ENCODE measurements around the gene HEATR1. TPM values are rescaled to one million over a fixed set of nuclear protein-coding genes. Genes with fewer than 3 reads are reported as not detected.

The HEATR1 gene
- total RNA-seq, 1 donor from 2014 or later: 34.6 TPM

DNA sequence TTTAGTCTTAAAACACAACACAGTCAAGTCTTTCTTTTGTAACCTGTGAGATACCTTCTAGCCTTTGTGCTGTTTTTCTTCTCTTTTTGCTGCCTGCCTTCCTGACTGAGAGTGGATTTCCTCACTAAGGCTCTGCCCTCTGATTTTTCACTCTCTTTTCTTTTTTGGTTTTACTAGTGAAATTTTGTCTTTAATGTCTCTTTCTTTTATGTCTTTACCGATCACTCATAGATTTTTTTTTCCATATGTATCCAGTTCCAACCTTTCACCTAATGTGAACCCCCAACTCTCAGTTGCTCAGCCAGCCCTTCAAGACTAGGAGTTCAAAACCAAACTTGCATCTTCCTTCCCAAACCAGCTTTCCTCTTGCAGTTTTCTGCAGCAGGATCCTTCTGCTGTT lies 74.0 kb downstream of the HEATR1 start:
- no peak overlapping the region for H3K27ac Mint-ChIP-seq (ENCODE audit: unreplicated experiment)
- H3K9me3 Mint-ChIP-seq (ENCODE audit: unreplicated experiment): no peaks in the 10 kb centered on the region
- TF ChIP-seq, protein P1, sequence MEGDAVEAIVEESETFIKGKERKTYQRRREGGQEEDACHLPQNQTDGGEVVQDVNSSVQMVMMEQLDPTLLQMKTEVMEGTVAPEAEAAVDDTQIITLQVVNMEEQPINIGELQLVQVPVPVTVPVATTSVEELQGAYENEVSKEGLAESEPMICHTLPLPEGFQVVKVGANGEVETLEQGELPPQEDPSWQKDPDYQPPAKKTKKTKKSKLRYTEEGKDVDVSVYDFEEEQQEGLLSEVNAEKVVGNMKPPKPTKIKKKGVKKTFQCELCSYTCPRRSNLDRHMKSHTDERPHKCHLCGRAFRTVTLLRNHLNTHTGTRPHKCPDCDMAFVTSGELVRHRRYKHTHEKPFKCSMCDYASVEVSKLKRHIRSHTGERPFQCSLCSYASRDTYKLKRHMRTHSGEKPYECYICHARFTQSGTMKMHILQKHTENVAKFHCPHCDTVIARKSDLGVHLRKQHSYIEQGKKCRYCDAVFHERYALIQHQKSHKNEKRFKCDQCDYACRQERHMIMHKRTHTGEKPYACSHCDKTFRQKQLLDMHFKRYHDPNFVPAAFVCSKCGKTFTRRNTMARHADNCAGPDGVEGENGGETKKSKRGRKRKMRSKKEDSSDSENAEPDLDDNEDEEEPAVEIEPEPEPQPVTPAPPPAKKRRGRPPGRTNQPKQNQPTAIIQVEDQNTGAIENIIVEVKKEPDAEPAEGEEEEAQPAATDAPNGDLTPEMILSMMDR (IDR thresholded peaks at IDR 0.05): no peak
- H3K4me3 Mint-ChIP-seq (ENCODE audit: unreplicated experiment): no peak overlapping the region
- H3K4me1 Mint-ChIP-seq (ENCODE audit: unreplicated experiment): peaks cover 9% of the 10 kb centered on the region
- no peaks in the 10 kb centered on the region for H3K27me3 Mint-ChIP-seq (ENCODE audit: unreplicated experiment)
- no peak for DNase-seq (ENCODE audit: extremely low spot score, unreplicated experiment)
- H3K36me3 Mint-ChIP-seq (ENCODE audit: unreplicated experiment): peaks cover 7% of the 10 kb centered on the region

DNA sequence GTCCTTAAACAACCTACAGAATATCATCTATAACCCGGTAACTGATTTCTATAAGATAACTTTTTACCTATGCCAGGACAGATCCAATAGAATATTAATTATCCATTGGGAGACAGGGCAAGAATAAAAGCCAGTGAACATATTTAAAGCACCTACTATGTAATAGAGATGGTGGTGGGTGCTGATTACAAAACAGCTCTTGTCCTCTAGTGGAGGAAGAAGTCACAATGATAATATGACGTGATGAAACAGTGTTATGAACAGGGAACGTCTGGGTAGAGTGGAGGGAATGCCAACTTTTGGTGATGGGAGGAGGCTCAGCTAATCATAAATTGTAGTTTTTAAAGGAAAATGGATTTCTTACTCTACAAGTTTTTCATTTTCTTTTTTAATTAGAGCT lies 78.2 kb downstream of the HEATR1 start:
- H3K9me3 Mint-ChIP-seq (ENCODE audit: unreplicated experiment): no peaks in the 10 kb centered on the region
- H3K27ac Mint-ChIP-seq (ENCODE audit: unreplicated experiment): no peak overlapping the region
- DNase-seq (ENCODE audit: extremely low spot score, unreplicated experiment): no peak
- H3K4me3 Mint-ChIP-seq (ENCODE audit: unreplicated experiment): no peak overlapping the region
- H3K36me3 Mint-ChIP-seq (ENCODE audit: unreplicated experiment): peaks cover 3% of the 10 kb centered on the region
- TF ChIP-seq, protein P1 (IDR thresholded peaks at IDR 0.05): no peak
- peaks cover 23% of the 10 kb centered on the region for H3K4me1 Mint-ChIP-seq (ENCODE audit: unreplicated experiment)
- no peaks in the 10 kb centered on the region for H3K27me3 Mint-ChIP-seq (ENCODE audit: unreplicated experiment)

DNA sequence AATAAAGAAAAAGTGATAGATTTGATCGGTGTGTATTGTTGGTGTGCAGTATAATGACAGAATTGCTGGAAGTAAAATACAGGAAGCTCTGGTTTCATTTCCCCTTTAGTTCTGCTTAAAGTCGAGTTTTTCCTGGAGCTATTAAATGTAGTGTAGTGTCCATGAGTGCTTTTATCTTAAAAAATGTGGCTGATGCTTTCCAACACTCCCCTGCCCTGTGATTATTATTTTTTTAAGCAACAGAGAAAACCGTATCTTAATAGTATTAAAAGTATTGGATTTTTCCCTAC lies 79.5 kb downstream of the HEATR1 start:
- DNase-seq (ENCODE audit: extremely low spot score, unreplicated experiment): no peak
- no peaks in the 10 kb centered on the region for H3K27me3 Mint-ChIP-seq (ENCODE audit: unreplicated experiment)
- H3K27ac Mint-ChIP-seq (ENCODE audit: unreplicated experiment): peak overlapping the region; percentile 83
- peaks cover 3% of the 10 kb centered on the region for H3K36me3 Mint-ChIP-seq (ENCODE audit: unreplicated experiment)
- TF ChIP-seq, protein P1 (IDR thresholded peaks at IDR 0.05): no peak
- peaks cover 27% of the 10 kb centered on the region for H3K4me1 Mint-ChIP-seq (ENCODE audit: unreplicated experiment)
- H3K4me3 Mint-ChIP-seq (ENCODE audit: unreplicated experiment): peak overlapping the region; percentile 86
- H3K9me3 Mint-ChIP-seq (ENCODE audit: unreplicated experiment): no peaks in the 10 kb centered on the region

DNA sequence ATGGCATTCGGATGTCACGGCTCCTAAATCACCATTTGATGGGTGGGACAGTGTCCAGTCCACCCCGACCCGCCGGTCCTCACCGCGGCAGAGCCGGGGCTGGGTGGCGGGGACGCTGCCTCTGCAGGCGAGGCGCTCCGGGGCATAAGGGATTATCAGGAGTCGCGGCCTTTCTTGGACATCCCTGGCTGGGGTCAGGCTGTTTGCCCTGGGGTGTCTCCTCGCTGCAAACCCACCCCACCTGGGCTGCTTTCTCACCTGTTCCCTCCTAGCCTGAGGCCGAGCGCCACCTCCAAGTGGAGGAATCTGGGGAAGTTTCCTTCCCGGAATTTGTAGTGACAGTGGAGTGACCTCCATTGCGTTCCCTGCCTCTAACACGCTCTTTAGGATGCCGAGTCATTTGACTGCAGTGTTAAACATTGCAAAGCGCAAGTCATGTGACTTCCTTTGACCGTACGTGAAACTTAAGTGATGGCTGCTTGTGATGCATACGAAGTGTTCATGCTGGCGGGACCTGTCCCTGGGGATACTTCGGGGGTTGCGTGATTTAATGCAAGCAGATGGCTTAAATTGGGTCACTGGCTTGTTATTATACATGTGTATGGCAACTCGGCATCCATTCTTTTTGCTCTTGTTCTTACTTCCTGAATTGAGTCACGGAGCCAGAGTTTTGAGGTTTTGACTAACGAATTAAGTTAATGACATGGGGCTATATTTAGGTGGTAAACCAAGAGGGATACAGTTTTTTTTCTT lies 80.0 kb downstream of the HEATR1 start:
- Mint-ChIP-seq H3K9me3 (ENCODE audit: unreplicated experiment) (no peaks in the 10 kb centered on the region), H3K4me3 (ENCODE audit: unreplicated experiment) (peak overlapping the region; percentile 86), H3K27me3 (ENCODE audit: unreplicated experiment) (no peaks in the 10 kb centered on the region), H3K36me3 (ENCODE audit: unreplicated experiment) (peaks cover 3% of the 10 kb centered on the region), H3K27ac (ENCODE audit: unreplicated experiment) (peak overlapping the region; percentile 83), H3K4me1 (ENCODE audit: unreplicated experiment) (peaks cover 27% of the 10 kb centered on the region)
- DNase-seq (ENCODE audit: extremely low spot score, unreplicated experiment): no peak
- TF ChIP-seq, protein P1 (IDR thresholded peaks at IDR 0.05): no peak

- TF ChIP-seq, protein P1 (IDR thresholded peaks at IDR 0.05): no peak
- Mint-ChIP-seq H3K27ac (ENCODE audit: unreplicated experiment) (peak within 1 kb of the TSS; percentile 83), H3K4me3 (ENCODE audit: unreplicated experiment) (peak within 1 kb of the TSS; percentile 86)
Observed at GRCh38 chr1:236523704-236524141, 80.6 kb downstream of the HEATR1 start, which contains the start of gene LGALS8. Gene LGALS8 (plus strand): TSS chr1:236523982. CDS start chr1:236526071, 2,089 bp downstream.

More at GRCh38 chr1:236523704-236524141, 80.6 kb downstream of the HEATR1 start, which contains the start of gene LGALS8:
- H3K9me3 Mint-ChIP-seq (ENCODE audit: unreplicated experiment): no peaks in the 10 kb centered on the region
- peaks cover 26% of the 10 kb centered on the region for H3K4me1 Mint-ChIP-seq (ENCODE audit: unreplicated experiment)
- peak; percentile 86 for DNase-seq (ENCODE audit: extremely low spot score, unreplicated experiment)
- H3K27me3 Mint-ChIP-seq (ENCODE audit: unreplicated experiment): no peaks in the 10 kb centered on the region
- H3K36me3 Mint-ChIP-seq (ENCODE audit: unreplicated experiment): peaks cover 3% of the 10 kb centered on the region

All from osteocyte (in vitro differentiated cells).